GM10847 (cell line): ENCODE results near the gene CSNK1G3.

ENCODE experiments used
- POLR2A ChIP-seq: IDR thresholded peaks from 2 replicates; pipeline ENCODE4 v1.6.1; 2011; ENCODE audit not compliant: insufficient read length; ENCODE audit errors: extremely low read depth

CSNK1G3 gene

GRCh38 chr5:123538670-123539459, 26.9 kb downstream of the CSNK1G3 start:
- no peak for TF ChIP-seq POLR2A

GRCh38 chr5:123540534-123540933, 28.6 kb downstream of the CSNK1G3 start:
- no peak for TF ChIP-seq POLR2A

- TF ChIP-seq POLR2A, result no peak
These were observed 31.5 kb downstream of the CSNK1G3 start for GRCh38 chr5:123543438-123543837.

GRCh38 chr5:123545506-123545905, 33.5 kb downstream of the CSNK1G3 start:
- no peak for TF ChIP-seq POLR2A

- TF ChIP-seq POLR2A, result no peak
These were observed 34.7 kb downstream of the CSNK1G3 start for GRCh38 chr5:123546657-123547056.

GRCh38 chr5:123549256-123549904, 37.4 kb downstream of the CSNK1G3 start:
- no peak for TF ChIP-seq POLR2A

- TF ChIP-seq POLR2A, result no peak
These were observed 42.6 kb downstream of the CSNK1G3 start for GRCh38 chr5:123554601-123555000.

- no peak for TF ChIP-seq POLR2A
These were observed 45.9 kb downstream of the CSNK1G3 start for GRCh38 chr5:123557907-123558306.

GRCh38 chr5:123558762-123559433, 46.9 kb downstream of the CSNK1G3 start:
- no peak for TF ChIP-seq POLR2A

- no peak for TF ChIP-seq POLR2A
These were observed 47.4 kb downstream of the CSNK1G3 start for GRCh38 chr5:123559434-123559775.

GRCh38 chr5:123561230-123561629, 49.3 kb downstream of the CSNK1G3 start:
- no peak for TF ChIP-seq POLR2A

- TF ChIP-seq POLR2A, result no peak
These were observed 60.0 kb downstream of the CSNK1G3 start for GRCh38 chr5:123571927-123572326.

GRCh38 chr5:123578390-123578789, 66.4 kb downstream of the CSNK1G3 start:
- TF ChIP-seq POLR2A, result no peak

GRCh38 chr5:123579410-123579809, 67.4 kb downstream of the CSNK1G3 start:
- no peak for TF ChIP-seq POLR2A

GRCh38 chr5:123582550-123583285, 70.7 kb downstream of the CSNK1G3 start:
- no peak for TF ChIP-seq POLR2A
